SK-N-SH (cell line): ENCODE results near the gene DDI2. TPM values are rescaled to one million over a fixed set of nuclear protein-coding genes. Genes with fewer than 3 reads are reported as not detected.

ENCODE experiments used
- CTCF ChIA-PET: fragments of 300-600, 350-600 bp; formaldehyde crosslinking; extraction: SDS; loops from one replicate; lab custom pipeline; 2021; lab: Yijun Ruan, JAX
- POLR2A ChIA-PET: fragments of 350-600 bp; sonication (Branson Sonifier 250); formaldehyde crosslinking; extraction: SDS; loops from one replicate; lab custom pipeline; 2020; ENCODE audit warnings: antibody characterized with exemption, inconsistent platforms; lab: Yijun Ruan, JAX
- DNase-seq: peaks from one replicate; pipeline ENCODE4 v3.0.0; 2012
- H2AFZ ChIP-seq: fragments of 200-600 bp; sonication (generic); 2 replicates; pipeline ENCODE4 v1.8.1; 2016; ENCODE audit warnings: antibody characterized with exemption, mild to moderate bottlenecking, low read depth
- H3F3A ChIP-seq: fragments of 200-600 bp; sonication (generic); replicated peaks from 2 replicates; pipeline ENCODE3; 2016; ENCODE audit warnings: antibody characterized with exemption, mild to moderate bottlenecking; ENCODE audit not compliant: insufficient read depth
- H3K27ac ChIP-seq, 2 experiments: fragments of 200-500 bp in 1 of 2; fragments of 200-600 bp in 1 of 2; sonication (Bioruptor generic) in 1 of 2; sonication (generic), shearing (Covaris generic) in 1 of 2; 2 replicates each; pipeline versions ENCODE4 v1.5.1 to v1.6.1; 2014 to 2016; ENCODE audit warnings: low read depth in 2 of 2, inconsistent platforms in 1 of 2, low read length in 1 of 2, mild to moderate bottlenecking in 1 of 2, mixed read lengths in 1 of 2
- H3K27me3 ChIP-seq: fragments of 200-600 bp; sonication (generic), shearing (Covaris generic); 2 replicates; pipeline ENCODE4 v1.6.1; 2016; ENCODE audit warnings: mixed run types; ENCODE audit not compliant: insufficient read depth
- H3K36me3 ChIP-seq, 2 experiments: fragments of 200-500 bp in 1 of 2; fragments of 200-600 bp in 1 of 2; sonication (Bioruptor generic) in 1 of 2; sonication (generic) in 1 of 2; replicated peaks in 1 of 2; 2 replicates each; pipeline versions ENCODE3 to v1.5.1; 2014 to 2016; ENCODE audit warnings: low read length in 1 of 2, mild to moderate bottlenecking in 1 of 2; ENCODE audit not compliant: insufficient read depth in 2 of 2, control insufficient read depth in 1 of 2
- H3K4me1 ChIP-seq, 2 experiments: fragments of 200-500 bp in 1 of 2; fragments of 200-600 bp in 1 of 2; sonication (Bioruptor generic) in 1 of 2; sonication (generic), shearing (Covaris generic) in 1 of 2; 2 replicates each; pipeline versions ENCODE4 v1.5.1 to v1.6.1; 2014 to 2016; ENCODE audit warnings: low read depth in 1 of 2, low read length in 1 of 2, mixed run types in 1 of 2; ENCODE audit not compliant: insufficient read depth in 2 of 2, control insufficient read depth in 1 of 2
- H3K4me2 ChIP-seq: fragments of 200-600 bp; sonication (generic), shearing (Covaris generic); 2 replicates; pipeline ENCODE4 v1.6.1; 2017; ENCODE audit warnings: mixed run types
- H3K4me3 ChIP-seq, 2 experiments: fragments of 200-500 bp in 1 of 2; fragments of 200-600 bp in 1 of 2; sonication (Bioruptor generic) in 1 of 2; sonication (generic), shearing (Covaris generic) in 1 of 2; 2 replicates each; pipeline versions ENCODE4 v1.5.1 to v1.8.1; 2014 to 2016; ENCODE audit warnings: low read depth in 2 of 2, inconsistent platforms in 1 of 2, low read length in 1 of 2, mild to moderate bottlenecking in 1 of 2, mixed read lengths in 1 of 2, moderate library complexity in 1 of 2
- H3K79me2 ChIP-seq: fragments of 200-600 bp; sonication (generic); 2 replicates; pipeline ENCODE4 v1.8.1; 2017; ENCODE audit warnings: mild to moderate bottlenecking; ENCODE audit not compliant: insufficient read depth
- H3K9ac ChIP-seq: fragments of 200-600 bp; sonication (generic); 2 replicates; pipeline ENCODE4 v1.6.1; 2017; ENCODE audit warnings: mixed run types
- H3K9me2 ChIP-seq: fragments of 200-600 bp; sonication (generic); 2 replicates; pipeline ENCODE4 v1.6.1; 2017; ENCODE audit warnings: mixed run types
- H3K9me3 ChIP-seq: fragments of 200-600 bp; sonication (generic); 2 replicates; pipeline ENCODE4 v1.6.1; 2017; ENCODE audit warnings: mixed run types, mild to moderate bottlenecking, moderate library complexity
- H4K20me1 ChIP-seq: fragments of 200-600 bp; sonication (generic); 2 replicates; pipeline ENCODE4 v1.6.1; 2017; ENCODE audit warnings: mild to moderate bottlenecking, mixed run types; ENCODE audit not compliant: insufficient read depth
- CTCF ChIP-seq: fragments of 200-600 bp; sonication (generic); IDR thresholded peaks from 2 replicates; pipeline ENCODE4 v1.6.1; 2017; ENCODE audit warnings: antibody characterized with exemption, mild to moderate bottlenecking, moderate library complexity
- EZH2phosphoT487 ChIP-seq: fragments of 200-600 bp; sonication (generic); IDR thresholded peaks from 2 replicates; pipeline ENCODE4 v1.6.1; 2017; ENCODE audit warnings: low read depth, mixed run types, mild to moderate bottlenecking, antibody characterized with exemption, moderate library complexity, borderline replicate concordance
- IRF3 ChIP-seq: fragments of 150-350 bp; IDR thresholded peaks from 2 replicates; pipeline ENCODE4 v1.6.1; 2016; ENCODE audit warnings: mild to moderate bottlenecking, low read depth, low read length
- MAX ChIP-seq: IDR thresholded peaks from 2 replicates; pipeline ENCODE4 v1.4.0; 2012; ENCODE audit warnings: low read depth
- MEF2A ChIP-seq: IDR thresholded peaks from 2 replicates; pipeline ENCODE4 v1.4.0; 2012; ENCODE audit warnings: low read depth, borderline replicate concordance
- NRF1 ChIP-seq: IDR thresholded peaks from 2 replicates; pipeline ENCODE4 v1.6.1; 2012; ENCODE audit warnings: low read depth, mild to moderate bottlenecking, low read length
- POLR2AphosphoS5 ChIP-seq: IDR thresholded peaks from 2 replicates; pipeline ENCODE4 v1.6.1; 2012; ENCODE audit warnings: low read depth, low read length
- SIN3A ChIP-seq: IDR thresholded peaks from 2 replicates; pipeline ENCODE4 v1.6.1; 2012; ENCODE audit warnings: low read depth, mild to moderate bottlenecking, low read length, moderate library complexity, borderline replicate concordance
- SMC3 ChIP-seq: IDR thresholded peaks from 2 replicates; pipeline ENCODE4 v1.6.1; 2012; ENCODE audit warnings: low read depth, low read length, improper control_type of control experiment
- TAF1 ChIP-seq: IDR thresholded peaks from 2 replicates; pipeline ENCODE4 v1.6.1; 2012; ENCODE audit warnings: low read depth, mild to moderate bottlenecking, low read length, moderate library complexity, borderline replicate concordance
- YY1 ChIP-seq: IDR thresholded peaks from 2 replicates; pipeline ENCODE4 v1.4.0; 2012; ENCODE audit warnings: low read depth, mild to moderate bottlenecking
- WGBS: methylation state at CpG from one replicate; pipeline ENCODE4 v1.1.6; 2017; ENCODE audit warnings: low lambda C conversion rate; 5-methylcytosine and 5-hydroxymethylcytosine counted together
- polyA plus RNA-seq, 3 experiments: library from polyadenylated mRNA; depleted of rRNA; stranded (reverse); fragments of >200 nt; gene quantifications; 2 replicates each; pipeline ENCODE4 v1.2.3, GENCODE V29; 2012

Gene DDI2
- polyA plus RNA-seq, 1 of the 3 experiments (the other 2 are of a cell fraction): 2.8 TPM

GRCh38 chr1:15618655-15619525, 1.6 kb downstream of the DDI2 start:
- DNase-seq: no peak
- Histone ChIP-seq H3K4me3 (peak overlapping the region; percentile 89 to 96), H3F3A (peaks cover 33% of the 10 kb centered on the region), H3K36me3 (peaks cover 0 to 7% of the 10 kb centered on the region in 2 experiments), H3K27me3 (no peaks in the 10 kb centered on the region), H3K9me2 (no peaks in the 10 kb centered on the region), H3K79me2 (peaks cover 64% of the 10 kb centered on the region), H3K9me3 (no peaks in the 10 kb centered on the region), H3K4me2 (peak overlapping the region; percentile 92), H2AFZ (peak overlapping the region; percentile 79), H4K20me1 (peaks cover 30% of the 10 kb centered on the region), H3K4me1 (peaks cover 3 to 23% of the 10 kb centered on the region in 2 experiments), H3K27ac (peak overlapping the region; percentile 86 to 92; a peak in 3 of 4 replicates), H3K9ac (peak overlapping the region; percentile 98)
- ChIA-PET POLR2A (interaction anchor here (0.7 to 1.9 kb wide), 3 partner anchors 11 to 56 kb away, joined by 3 to 7 read pairs (median 4); no protein-coding TSS in a partner anchor), CTCF (interaction anchor here (1.4 to 1.5 kb wide), 2 partner anchors 8 to 173 kb away, joined by 4 to 5 read pairs; no protein-coding TSS in a partner anchor)
- TF ChIP-seq TAF1 (no peak), IRF3 (no peak), POLR2AphosphoS5 (no peak), EZH2phosphoT487 (no peak), SMC3 (no peak), YY1 (no peak), SIN3A (no peak), CTCF (no peak), NRF1 (no peak), MAX (no peak), MEF2A (no peak)
- 81% methylated on average over 26 of the region's 26 CpGs for WGBS
